Cardiac muscle cell (in vitro differentiated cells and primary cell): ENCODE results near the gene AKAP9. TPM values are rescaled to one million over a fixed set of nuclear protein-coding genes. Genes with fewer than 3 reads are reported as not detected.
"Not testable (repeated sequence)": the region's sequence is repeated elsewhere in the genome, so short reads cannot be mapped to it uniquely, and the experiment has no call there.

Source experiments
- DNase-seq, 2 donors: peaks; one replicate each; pipeline versions ENCODE4 v3.0.0 to v3.0.0-alpha.2; 2010 to 2017; ENCODE audit warnings: low read depth in 1 of 2, low spot score in 1 of 2
- H3K27ac ChIP-seq: fragments of 200-600 bp; sonication (generic); 2 replicates; pipeline ENCODE4 v1.5.1; 2016
- H3K27me3 ChIP-seq: fragments of 200-600 bp; sonication (generic); 2 replicates; pipeline ENCODE4 v1.6.0; 2016; ENCODE audit warnings: control low read depth
- H3K36me3 ChIP-seq: fragments of 200-600 bp; sonication (generic); 2 replicates; pipeline ENCODE4 v1.5.1; 2016; ENCODE audit warnings: control low read depth
- H3K4me1 ChIP-seq: fragments of 200-600 bp; sonication (generic); 2 replicates; pipeline ENCODE4 v1.8.1; 2017; ENCODE audit warnings: low read depth, mild to moderate bottlenecking, mixed run types
- H3K4me3 ChIP-seq: fragments of 200-600 bp; sonication (generic); 2 replicates; pipeline ENCODE4 v1.5.1; 2016; ENCODE audit warnings: mild to moderate bottlenecking
- H3K9me3 ChIP-seq: fragments of 200-600 bp; sonication (generic); 2 replicates; pipeline ENCODE4 v1.5.1; 2017; ENCODE audit warnings: low read depth, mild to moderate bottlenecking, control low read depth
- polyA plus RNA-seq: library from polyadenylated mRNA; unstranded; fragments of >200 nt; fragmentation: Nextera tagmentation; extraction: Ambion mirVana; gene quantifications from 2 replicates; pipeline ENCODE4 v1.2.1, GENCODE V29; 2016
- total RNA-seq: library from RNA; depleted of rRNA; stranded (reverse); fragments of >200 nt; gene quantifications from 2 replicates; pipeline ENCODE4 v1.2.3, GENCODE V29; 2016
- TF ChIP-seq, protein P1 (sequence below): IDR thresholded peaks from 2 replicates; pipeline ENCODE4 v1.5.1; 2012; ENCODE audit warnings: low read depth, mild to moderate bottlenecking, low read length

AKAP9 gene
- total and polyA plus RNA-seq, 2 experiments from 2014 or later = 41.4 to 57.1 TPM

DNA sequence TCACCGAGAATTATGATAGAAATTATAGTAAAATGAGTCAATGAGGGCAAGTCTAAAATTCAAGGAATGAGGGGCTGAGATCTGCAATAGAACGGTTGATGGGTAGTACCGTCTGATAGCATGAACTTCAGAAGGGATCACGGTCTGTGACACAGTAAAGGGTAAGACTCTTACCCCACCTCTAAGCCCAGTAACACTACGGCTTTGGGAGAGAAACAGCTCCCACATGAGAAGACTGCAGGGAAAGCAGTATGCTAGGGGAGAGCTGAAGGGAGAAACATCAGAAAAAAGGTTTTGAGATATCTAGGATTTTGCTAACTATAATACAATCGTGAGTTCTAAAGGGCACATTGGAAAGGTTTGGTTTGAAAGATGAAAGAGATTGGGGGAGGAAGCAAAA, 12.8 kb upstream of the AKAP9 start:
- Histone ChIP-seq H3K4me3 (no peak overlapping the region), H3K27me3 (no peaks in the 10 kb centered on the region), H3K9me3 (no peaks in the 10 kb centered on the region), H3K4me1 (no peaks in the 10 kb centered on the region), H3K27ac (no peak overlapping the region), H3K36me3 (no peaks in the 10 kb centered on the region)
- TF ChIP-seq, protein P1, sequence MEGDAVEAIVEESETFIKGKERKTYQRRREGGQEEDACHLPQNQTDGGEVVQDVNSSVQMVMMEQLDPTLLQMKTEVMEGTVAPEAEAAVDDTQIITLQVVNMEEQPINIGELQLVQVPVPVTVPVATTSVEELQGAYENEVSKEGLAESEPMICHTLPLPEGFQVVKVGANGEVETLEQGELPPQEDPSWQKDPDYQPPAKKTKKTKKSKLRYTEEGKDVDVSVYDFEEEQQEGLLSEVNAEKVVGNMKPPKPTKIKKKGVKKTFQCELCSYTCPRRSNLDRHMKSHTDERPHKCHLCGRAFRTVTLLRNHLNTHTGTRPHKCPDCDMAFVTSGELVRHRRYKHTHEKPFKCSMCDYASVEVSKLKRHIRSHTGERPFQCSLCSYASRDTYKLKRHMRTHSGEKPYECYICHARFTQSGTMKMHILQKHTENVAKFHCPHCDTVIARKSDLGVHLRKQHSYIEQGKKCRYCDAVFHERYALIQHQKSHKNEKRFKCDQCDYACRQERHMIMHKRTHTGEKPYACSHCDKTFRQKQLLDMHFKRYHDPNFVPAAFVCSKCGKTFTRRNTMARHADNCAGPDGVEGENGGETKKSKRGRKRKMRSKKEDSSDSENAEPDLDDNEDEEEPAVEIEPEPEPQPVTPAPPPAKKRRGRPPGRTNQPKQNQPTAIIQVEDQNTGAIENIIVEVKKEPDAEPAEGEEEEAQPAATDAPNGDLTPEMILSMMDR = no peak
- DNase-seq = no peak

DNA sequence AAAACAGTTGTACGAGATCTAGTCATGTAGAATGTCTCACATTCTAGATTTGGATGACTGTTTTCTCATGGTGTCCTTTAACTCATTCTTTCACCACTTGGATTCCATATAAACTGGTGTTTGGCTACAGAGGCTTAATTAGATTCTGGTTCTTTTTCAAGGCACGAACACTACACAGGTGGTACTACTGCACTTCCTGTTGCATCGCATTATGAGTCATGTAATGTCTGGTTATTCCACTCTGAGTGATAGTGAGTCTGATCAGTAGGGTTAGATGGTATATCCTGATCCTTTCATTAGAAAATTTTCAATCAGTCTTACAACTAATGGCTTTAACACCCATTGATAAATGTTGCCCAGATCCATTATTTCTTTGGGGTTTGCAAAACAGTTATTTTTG, 11.2 kb upstream of the AKAP9 start:
- DNase-seq = no peak
- H3K4me3 ChIP-seq = no peak overlapping the region
- no peaks in the 10 kb centered on the region for H3K9me3 ChIP-seq
- TF ChIP-seq, protein P1 = no peak
- H3K27me3 ChIP-seq = no peaks in the 10 kb centered on the region
- no peaks in the 10 kb centered on the region for H3K36me3 ChIP-seq
- H3K4me1 ChIP-seq = no peaks in the 10 kb centered on the region
- H3K27ac ChIP-seq = no peak overlapping the region

- DNase-seq = peak; percentile 34 to 44
- Histone ChIP-seq H3K4me1 (peaks cover 11% of the 10 kb centered on the region), H3K27me3 (no peaks in the 10 kb centered on the region), H3K27ac (peak overlapping the region; percentile 94), H3K9me3 (no peaks in the 10 kb centered on the region), H3K36me3 (no peaks in the 10 kb centered on the region), H3K4me3 (peak overlapping the region; percentile 56)
- TF ChIP-seq, protein P1 = no peak
These were observed 491 bp upstream of the AKAP9 start for GRCh38 chr7:91940171-91940570.

- Histone ChIP-seq H3K27ac (peak overlapping the region; percentile 94), H3K9me3 (no peaks in the 10 kb centered on the region), H3K36me3 (no peaks in the 10 kb centered on the region), H3K27me3 (no peaks in the 10 kb centered on the region), H3K4me1 (peaks cover 11% of the 10 kb centered on the region), H3K4me3 (peak overlapping the region; percentile 56)
- TF ChIP-seq, protein P1 = no peak
- peak; percentile 23 to 51 for DNase-seq
These were observed 788 bp downstream of the AKAP9 start for GRCh38 chr7:91941450-91941849.

DNA sequence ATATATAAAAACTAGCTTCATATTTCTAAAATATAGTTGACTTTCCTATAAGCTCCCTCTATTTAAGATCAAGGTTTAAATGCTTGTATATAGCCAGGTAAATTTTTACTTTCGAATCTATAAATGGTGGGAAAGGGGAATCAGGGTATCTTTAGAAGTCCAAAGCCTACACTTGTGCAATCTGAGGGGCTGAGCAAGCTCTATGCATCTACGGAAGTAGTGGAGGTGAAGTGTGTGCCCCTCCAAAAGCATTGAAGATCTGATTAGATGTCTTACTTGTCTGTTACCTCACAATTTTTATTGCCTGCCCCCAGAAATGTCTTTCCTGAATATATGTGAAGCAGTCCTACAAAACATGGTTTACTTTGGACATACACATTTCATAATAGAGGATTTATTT, 1.6 kb downstream of the AKAP9 start:
- no peaks in the 10 kb centered on the region for H3K27me3 ChIP-seq
- no peaks in the 10 kb centered on the region for H3K9me3 ChIP-seq
- peaks cover 11% of the 10 kb centered on the region for H3K4me1 ChIP-seq
- TF ChIP-seq, protein P1 = no peak
- DNase-seq = peak in 1 of 2 donors; percentile 3
- no peaks in the 10 kb centered on the region for H3K36me3 ChIP-seq
- H3K4me3 ChIP-seq = peak overlapping the region; percentile 56
- peak overlapping the region; percentile 94 for H3K27ac ChIP-seq

GRCh38 chr7:91944970-91945369, 4.3 kb downstream of the AKAP9 start:
- H3K4me3 ChIP-seq, H3K9me3 ChIP-seq, H3K27me3 ChIP-seq, H3K36me3 ChIP-seq, DNase-seq, H3K27ac ChIP-seq: not testable (repeated sequence)
- H3K4me1 ChIP-seq = peaks cover 11% of the 10 kb centered on the region
